Measurements from ENCODE around the gene FAM83F.
A peak's percentile ranks its signal among the peaks of the same experiment; 100 is the strongest.
"Not testable (repeated sequence)": the region's sequence is repeated elsewhere in the genome, so short reads cannot be mapped to it uniquely, and the experiment has no call there.

The FAM83F gene

GRCh38 chr22:39966470-39966869 is 28.3 kb upstream of the FAM83F start:
- DNase-seq: no peak

- DNase-seq: no peak
Measured at GRCh38 chr22:39967103-39967829, 27.5 kb upstream of the FAM83F start.

- DNase-seq: no peak
Measured at GRCh38 chr22:39967996-39968972, 26.5 kb upstream of the FAM83F start.

- DNase-seq: no peak
Measured at GRCh38 chr22:39970742-39971141, 24.0 kb upstream of the FAM83F start.

GRCh38 chr22:39972641-39973040 is 22.1 kb upstream of the FAM83F start:
- DNase-seq: peak; percentile 11

- no peak for DNase-seq
Measured at GRCh38 chr22:39973656-39974055, 21.1 kb upstream of the FAM83F start.

- DNase-seq: no peak
Measured at GRCh38 chr22:39974065-39974464, 20.7 kb upstream of the FAM83F start.

GRCh38 chr22:39979048-39979447 is 15.7 kb upstream of the FAM83F start:
- DNase-seq: peak; percentile 21

GRCh38 chr22:39979458-39979857 is 15.3 kb upstream of the FAM83F start:
- no peak for DNase-seq

- DNase-seq: no peak
Measured at GRCh38 chr22:39980596-39980995, 14.2 kb upstream of the FAM83F start.

- no peak for DNase-seq
Measured at GRCh38 chr22:39983346-39983745, 11.4 kb upstream of the FAM83F start.

GRCh38 chr22:39984006-39984405 is 10.7 kb upstream of the FAM83F start:
- no peak for DNase-seq

- no peak for DNase-seq
Measured at GRCh38 chr22:39984746-39985145, 10.0 kb upstream of the FAM83F start.

- DNase-seq: no peak
Measured at GRCh38 chr22:39985383-39986035, 9.2 kb upstream of the FAM83F start.

- DNase-seq: no peak
Measured at GRCh38 chr22:39988386-39989114, 6.2 kb upstream of the FAM83F start.

GRCh38 chr22:39989633-39990032 is 5.1 kb upstream of the FAM83F start:
- DNase-seq: no peak

GRCh38 chr22:39990686-39991085 is 4.1 kb upstream of the FAM83F start:
- no peak for DNase-seq

GRCh38 chr22:39991159-39991860 is 3.4 kb upstream of the FAM83F start:
- DNase-seq: no peak

GRCh38 chr22:39992088-39992826 is 2.5 kb upstream of the FAM83F start:
- no peak for DNase-seq

- DNase-seq: not testable (repeated sequence)
Measured at GRCh38 chr22:39992894-39993293, 1.9 kb upstream of the FAM83F start.

- DNase-seq: no peak
Measured at GRCh38 chr22:39994041-39994565, 651 bp upstream of the FAM83F start.

All from NCI-H69 (cell line).